Measurements from ENCODE around the gene SIRT2.
A peak's percentile ranks its signal among the peaks of the same experiment; 100 is the strongest.

The SIRT2 gene

DNA sequence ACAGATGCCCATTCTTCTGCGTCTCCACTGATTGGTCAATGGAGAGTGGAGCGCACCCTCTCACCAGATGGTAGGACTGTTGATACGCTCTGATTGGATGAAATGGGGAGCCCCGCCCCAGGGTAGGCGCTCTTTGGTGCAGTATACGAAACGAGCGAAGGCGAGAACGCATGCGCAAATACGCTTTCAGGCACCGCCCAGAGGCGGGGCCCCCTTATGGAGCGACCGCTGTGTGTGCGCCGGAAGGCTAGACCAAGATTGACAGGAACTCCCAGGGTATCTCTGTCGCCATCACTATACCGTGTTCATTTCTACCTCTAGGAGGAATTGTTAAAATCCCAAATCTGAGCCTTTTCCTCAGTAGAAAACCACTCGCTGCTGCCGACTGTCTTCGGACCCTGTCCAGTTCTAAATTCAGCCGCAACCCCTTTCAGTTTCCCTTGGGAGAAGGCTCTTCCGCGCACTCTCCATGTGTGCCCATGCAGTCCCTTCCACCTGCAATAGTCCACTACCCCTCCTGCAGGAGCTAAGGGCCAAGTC is 48.9 kb downstream of the SIRT2 start (continued):
- TF ChIP-seq ZNF146 (tag by site-specific recombination; IDR thresholded peaks at IDR 0.05) = no peak
- TF ChIP-seq ZNF416 (tag by site-specific recombination; IDR thresholded peaks at IDR 0.05) = no peak
- no peak for TF ChIP-seq ZNF48 (tag by site-specific recombination; IDR thresholded peaks at IDR 0.05)
- no peak; the same call in none of the 2 replicates for TF ChIP-seq ZNF24 (tag by site-specific recombination; IDR thresholded peaks at IDR 0.05)
- TF ChIP-seq ZNF292 (tag by site-specific recombination; IDR thresholded peaks at IDR 0.05; ENCODE audit: borderline replicate concordance, low read depth) = no peak
- no peak for TF ChIP-seq ZFP41 (tag by site-specific recombination; IDR thresholded peaks at IDR 0.05; ENCODE audit: borderline replicate concordance)
- TF ChIP-seq ZSCAN16 (tag by site-specific recombination; IDR thresholded peaks at IDR 0.05) = no peak
- TF ChIP-seq, protein P1, sequence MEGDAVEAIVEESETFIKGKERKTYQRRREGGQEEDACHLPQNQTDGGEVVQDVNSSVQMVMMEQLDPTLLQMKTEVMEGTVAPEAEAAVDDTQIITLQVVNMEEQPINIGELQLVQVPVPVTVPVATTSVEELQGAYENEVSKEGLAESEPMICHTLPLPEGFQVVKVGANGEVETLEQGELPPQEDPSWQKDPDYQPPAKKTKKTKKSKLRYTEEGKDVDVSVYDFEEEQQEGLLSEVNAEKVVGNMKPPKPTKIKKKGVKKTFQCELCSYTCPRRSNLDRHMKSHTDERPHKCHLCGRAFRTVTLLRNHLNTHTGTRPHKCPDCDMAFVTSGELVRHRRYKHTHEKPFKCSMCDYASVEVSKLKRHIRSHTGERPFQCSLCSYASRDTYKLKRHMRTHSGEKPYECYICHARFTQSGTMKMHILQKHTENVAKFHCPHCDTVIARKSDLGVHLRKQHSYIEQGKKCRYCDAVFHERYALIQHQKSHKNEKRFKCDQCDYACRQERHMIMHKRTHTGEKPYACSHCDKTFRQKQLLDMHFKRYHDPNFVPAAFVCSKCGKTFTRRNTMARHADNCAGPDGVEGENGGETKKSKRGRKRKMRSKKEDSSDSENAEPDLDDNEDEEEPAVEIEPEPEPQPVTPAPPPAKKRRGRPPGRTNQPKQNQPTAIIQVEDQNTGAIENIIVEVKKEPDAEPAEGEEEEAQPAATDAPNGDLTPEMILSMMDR (tag by site-specific recombination; IDR thresholded peaks at IDR 0.05) = peak; percentile 92
- 0 out of 2 replicates have a peak, but pooled peaks have one; percentile 41 for TF ChIP-seq INSM2 (tag by site-specific recombination; IDR thresholded peaks at IDR 0.05)
- TF ChIP-seq ZNF560 (tag by site-specific recombination; IDR thresholded peaks at IDR 0.05; ENCODE audit: borderline replicate concordance) = no peak
- TF ChIP-seq, protein P2, sequence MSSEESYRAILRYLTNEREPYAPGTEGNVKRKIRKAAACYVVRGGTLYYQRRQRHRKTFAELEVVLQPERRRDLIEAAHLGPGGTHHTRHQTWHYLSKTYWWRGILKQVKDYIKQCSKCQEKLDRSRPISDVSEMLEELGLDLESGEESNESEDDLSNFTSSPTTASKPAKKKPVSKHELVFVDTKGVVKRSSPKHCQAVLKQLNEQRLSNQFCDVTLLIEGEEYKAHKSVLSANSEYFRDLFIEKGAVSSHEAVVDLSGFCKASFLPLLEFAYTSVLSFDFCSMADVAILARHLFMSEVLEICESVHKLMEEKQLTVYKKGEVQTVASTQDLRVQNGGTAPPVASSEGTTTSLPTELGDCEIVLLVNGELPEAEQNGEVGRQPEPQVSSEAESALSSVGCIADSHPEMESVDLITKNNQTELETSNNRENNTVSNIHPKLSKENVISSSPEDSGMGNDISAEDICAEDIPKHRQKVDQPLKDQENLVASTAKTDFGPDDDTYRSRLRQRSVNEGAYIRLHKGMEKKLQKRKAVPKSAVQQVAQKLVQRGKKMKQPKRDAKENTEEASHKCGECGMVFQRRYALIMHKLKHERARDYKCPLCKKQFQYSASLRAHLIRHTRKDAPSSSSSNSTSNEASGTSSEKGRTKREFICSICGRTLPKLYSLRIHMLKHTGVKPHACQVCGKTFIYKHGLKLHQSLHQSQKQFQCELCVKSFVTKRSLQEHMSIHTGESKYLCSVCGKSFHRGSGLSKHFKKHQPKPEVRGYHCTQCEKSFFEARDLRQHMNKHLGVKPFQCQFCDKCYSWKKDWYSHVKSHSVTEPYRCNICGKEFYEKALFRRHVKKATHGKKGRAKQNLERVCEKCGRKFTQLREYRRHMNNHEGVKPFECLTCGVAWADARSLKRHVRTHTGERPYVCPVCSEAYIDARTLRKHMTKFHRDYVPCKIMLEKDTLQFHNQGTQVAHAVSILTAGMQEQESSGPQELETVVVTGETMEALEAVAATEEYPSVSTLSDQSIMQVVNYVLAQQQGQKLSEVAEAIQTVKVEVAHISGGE (tag by site-specific recombination; conservative IDR thresholded peaks at IDR 0.05; ENCODE audit: low read depth) = peak; percentile 77
- no peak; the same call in 1 of the 2 replicates for TF ChIP-seq ZBTB7A (tag by site-specific recombination; IDR thresholded peaks at IDR 0.05; ENCODE audit: low read depth)
- TF ChIP-seq GFI1B (tag by site-specific recombination; IDR thresholded peaks at IDR 0.05) = no peak
- TF ChIP-seq ZNF514 (tag by site-specific recombination; IDR thresholded peaks at IDR 0.05) = no peak
- TF ChIP-seq ZNF776 (tag by site-specific recombination; IDR thresholded peaks at IDR 0.05; ENCODE audit: borderline replicate concordance) = no peak
- TF ChIP-seq ZNF830 (tag by site-specific recombination; IDR thresholded peaks at IDR 0.05; ENCODE audit: low read depth) = no peak
- no peak for TF ChIP-seq AEBP2 (tag by site-specific recombination; IDR thresholded peaks at IDR 0.05; ENCODE audit: borderline replicate concordance)
- TF ChIP-seq ZNF473 (tag by site-specific recombination; IDR thresholded peaks at IDR 0.05) = no peak
- no peak for TF ChIP-seq HOXA7 (CRISPR knock-in tag; IDR thresholded peaks at IDR 0.05; ENCODE audit: borderline replicate concordance)
- TF ChIP-seq ZNF404 (tag by site-specific recombination; IDR thresholded peaks at IDR 0.05) = 0 out of 2 replicates have a peak, but pooled peaks have one; percentile 26
- no peak for TF ChIP-seq ZNF837 (tag by site-specific recombination; IDR thresholded peaks at IDR 0.05)
- TF ChIP-seq, protein P3, sequence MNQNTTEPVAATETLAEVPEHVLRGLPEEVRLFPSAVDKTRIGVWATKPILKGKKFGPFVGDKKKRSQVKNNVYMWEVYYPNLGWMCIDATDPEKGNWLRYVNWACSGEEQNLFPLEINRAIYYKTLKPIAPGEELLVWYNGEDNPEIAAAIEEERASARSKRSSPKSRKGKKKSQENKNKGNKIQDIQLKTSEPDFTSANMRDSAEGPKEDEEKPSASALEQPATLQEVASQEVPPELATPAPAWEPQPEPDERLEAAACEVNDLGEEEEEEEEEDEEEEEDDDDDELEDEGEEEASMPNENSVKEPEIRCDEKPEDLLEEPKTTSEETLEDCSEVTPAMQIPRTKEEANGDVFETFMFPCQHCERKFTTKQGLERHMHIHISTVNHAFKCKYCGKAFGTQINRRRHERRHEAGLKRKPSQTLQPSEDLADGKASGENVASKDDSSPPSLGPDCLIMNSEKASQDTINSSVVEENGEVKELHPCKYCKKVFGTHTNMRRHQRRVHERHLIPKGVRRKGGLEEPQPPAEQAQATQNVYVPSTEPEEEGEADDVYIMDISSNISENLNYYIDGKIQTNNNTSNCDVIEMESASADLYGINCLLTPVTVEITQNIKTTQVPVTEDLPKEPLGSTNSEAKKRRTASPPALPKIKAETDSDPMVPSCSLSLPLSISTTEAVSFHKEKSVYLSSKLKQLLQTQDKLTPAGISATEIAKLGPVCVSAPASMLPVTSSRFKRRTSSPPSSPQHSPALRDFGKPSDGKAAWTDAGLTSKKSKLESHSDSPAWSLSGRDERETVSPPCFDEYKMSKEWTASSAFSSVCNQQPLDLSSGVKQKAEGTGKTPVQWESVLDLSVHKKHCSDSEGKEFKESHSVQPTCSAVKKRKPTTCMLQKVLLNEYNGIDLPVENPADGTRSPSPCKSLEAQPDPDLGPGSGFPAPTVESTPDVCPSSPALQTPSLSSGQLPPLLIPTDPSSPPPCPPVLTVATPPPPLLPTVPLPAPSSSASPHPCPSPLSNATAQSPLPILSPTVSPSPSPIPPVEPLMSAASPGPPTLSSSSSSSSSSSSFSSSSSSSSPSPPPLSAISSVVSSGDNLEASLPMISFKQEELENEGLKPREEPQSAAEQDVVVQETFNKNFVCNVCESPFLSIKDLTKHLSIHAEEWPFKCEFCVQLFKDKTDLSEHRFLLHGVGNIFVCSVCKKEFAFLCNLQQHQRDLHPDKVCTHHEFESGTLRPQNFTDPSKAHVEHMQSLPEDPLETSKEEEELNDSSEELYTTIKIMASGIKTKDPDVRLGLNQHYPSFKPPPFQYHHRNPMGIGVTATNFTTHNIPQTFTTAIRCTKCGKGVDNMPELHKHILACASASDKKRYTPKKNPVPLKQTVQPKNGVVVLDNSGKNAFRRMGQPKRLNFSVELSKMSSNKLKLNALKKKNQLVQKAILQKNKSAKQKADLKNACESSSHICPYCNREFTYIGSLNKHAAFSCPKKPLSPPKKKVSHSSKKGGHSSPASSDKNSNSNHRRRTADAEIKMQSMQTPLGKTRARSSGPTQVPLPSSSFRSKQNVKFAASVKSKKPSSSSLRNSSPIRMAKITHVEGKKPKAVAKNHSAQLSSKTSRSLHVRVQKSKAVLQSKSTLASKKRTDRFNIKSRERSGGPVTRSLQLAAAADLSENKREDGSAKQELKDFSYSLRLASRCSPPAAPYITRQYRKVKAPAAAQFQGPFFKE (tag by site-specific recombination; IDR thresholded peaks at IDR 0.05; ENCODE audit: borderline replicate concordance) = no peak
- TF ChIP-seq ZNF561 (tag by site-specific recombination; IDR thresholded peaks at IDR 0.05; ENCODE audit: borderline replicate concordance) = peak; percentile 47; the same call in 1 of the 2 replicates
- TF ChIP-seq ZNF555 (tag by site-specific recombination; conservative IDR thresholded peaks at IDR 0.05) = no peak
- no peak; the same call in 1 of the 2 replicates for TF ChIP-seq OVOL3 (tag by site-specific recombination; IDR thresholded peaks at IDR 0.05)
- TF ChIP-seq SCRT2 (tag by site-specific recombination; IDR thresholded peaks at IDR 0.05) = no peak
